ENCODE results near the gene GJA4.
"Not testable (repeated sequence)": the region's sequence is repeated elsewhere in the genome, so short reads cannot be mapped to it uniquely, and the experiment has no call there.

Gene GJA4

DNA sequence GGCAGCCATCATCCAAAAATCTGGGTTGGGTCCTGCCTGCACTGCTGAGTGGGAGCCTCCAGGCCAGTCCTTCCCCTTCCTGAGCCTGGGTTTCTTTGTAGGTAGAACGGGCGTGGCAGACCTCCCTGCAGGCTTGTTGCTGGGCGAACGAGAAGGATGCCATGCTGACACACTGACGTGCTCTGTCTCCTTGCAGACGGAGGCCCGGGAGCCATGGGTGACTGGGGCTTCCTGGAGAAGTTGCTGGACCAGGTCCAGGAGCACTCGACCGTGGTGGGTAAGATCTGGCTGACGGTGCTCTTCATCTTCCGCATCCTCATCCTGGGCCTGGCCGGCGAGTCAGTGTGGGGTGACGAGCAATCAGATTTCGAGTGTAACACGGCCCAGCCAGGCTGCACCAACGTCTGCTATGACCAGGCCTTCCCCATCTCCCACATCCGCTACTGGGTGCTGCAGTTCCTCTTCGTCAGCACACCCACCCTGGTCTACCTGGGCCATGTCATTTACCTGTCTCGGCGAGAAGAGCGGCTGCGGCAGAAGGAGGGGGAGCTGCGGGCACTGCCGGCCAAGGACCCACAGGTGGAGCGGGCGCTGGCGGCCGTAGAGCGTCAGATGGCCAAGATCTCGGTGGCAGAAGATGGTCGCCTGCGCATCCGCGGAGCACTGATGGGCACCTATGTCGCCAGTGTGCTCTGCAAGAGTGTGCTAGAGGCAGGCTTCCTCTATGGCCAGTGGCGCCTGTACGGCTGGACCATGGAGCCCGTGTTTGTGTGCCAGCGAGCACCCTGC is 1.4 kb downstream of the GJA4 start:
- DNase-seq: no peak

DNA sequence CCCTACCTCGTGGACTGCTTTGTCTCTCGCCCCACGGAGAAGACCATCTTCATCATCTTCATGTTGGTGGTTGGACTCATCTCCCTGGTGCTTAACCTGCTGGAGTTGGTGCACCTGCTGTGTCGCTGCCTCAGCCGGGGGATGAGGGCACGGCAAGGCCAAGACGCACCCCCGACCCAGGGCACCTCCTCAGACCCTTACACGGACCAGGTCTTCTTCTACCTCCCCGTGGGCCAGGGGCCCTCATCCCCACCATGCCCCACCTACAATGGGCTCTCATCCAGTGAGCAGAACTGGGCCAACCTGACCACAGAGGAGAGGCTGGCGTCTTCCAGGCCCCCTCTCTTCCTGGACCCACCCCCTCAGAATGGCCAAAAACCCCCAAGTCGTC is 2.0 kb downstream of the GJA4 start:
- DNase-seq: no peak

DNA sequence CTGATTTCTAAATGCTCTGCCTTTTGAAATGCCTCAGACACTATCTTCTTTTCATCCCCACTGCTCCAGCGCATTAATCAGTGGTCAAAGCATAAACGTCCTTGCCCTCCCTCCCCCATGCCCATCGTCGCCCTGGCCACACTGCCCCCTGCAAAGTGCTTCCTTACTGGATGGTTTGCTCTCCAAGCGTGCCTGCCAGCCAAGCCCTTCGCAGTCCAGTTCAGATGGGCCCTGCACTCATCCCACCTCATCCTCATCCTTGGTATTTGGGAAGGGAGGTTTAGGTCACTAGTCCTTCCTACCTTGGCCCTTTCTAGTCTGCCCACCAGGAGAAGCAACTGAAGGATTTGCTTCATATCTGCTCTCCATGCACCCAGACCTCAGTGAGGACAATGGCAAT is 3.1 kb downstream of the GJA4 start:
- DNase-seq: no peak

DNA sequence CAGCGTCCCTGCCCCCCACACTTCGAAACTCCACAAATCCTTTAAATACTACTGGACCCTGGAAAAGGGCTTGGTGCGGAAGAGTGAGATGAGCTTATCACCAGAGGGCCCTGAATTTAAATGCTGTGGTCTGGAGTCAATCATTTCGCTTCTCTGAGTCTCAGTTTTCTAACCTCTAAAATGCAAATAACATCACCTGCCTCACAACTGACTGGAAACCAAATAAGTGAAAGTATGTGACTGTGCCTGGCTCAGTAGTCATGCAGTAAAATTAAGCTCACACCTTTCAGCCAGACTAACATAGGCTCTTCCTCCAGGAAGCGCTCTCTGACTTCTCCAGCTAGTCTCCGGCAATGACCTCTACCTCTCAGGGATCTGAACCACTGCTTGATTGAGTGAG is 4.2 kb downstream of the GJA4 start:
- no peak for DNase-seq

DNA sequence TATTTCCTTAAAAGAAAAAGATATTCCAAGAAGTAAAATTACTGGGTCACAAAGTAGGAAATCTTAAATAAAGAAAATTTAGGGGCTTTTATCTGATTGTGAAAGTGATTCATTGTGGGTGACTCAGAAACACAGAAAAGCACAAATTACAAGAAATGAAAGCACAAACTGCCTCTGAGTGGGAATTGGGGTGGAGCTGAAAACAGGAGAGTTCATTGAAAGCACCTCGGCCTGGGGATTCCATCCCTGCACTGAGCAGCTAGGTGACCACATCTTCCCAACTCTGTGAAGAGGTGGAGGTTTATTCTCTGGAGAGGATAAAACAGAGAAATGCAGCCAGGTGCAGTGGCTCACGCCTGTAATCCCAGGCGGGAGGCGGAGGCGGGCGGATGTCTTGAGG is 7.4 kb downstream of the GJA4 start:
- no peak for DNase-seq

DNA sequence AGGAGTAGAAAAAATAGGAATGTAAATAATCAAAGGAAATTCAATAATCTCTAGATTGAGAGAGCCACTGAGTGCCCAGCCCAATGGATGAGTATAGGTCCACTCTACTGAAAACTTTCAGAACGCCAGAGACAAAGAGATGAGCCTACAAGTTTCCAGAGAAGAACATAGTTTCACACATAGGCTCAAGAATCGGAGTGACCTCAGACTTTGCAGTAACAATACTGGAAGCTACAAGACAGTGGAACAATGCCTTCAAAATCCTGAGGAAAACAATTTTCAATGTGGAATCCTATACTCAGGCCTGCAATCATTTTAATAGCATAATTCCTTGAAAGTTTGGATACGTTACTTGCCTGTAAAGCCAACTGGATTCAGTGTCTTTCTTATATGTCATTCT is 11.0 kb downstream of the GJA4 start:
- DNase-seq: no peak

DNA sequence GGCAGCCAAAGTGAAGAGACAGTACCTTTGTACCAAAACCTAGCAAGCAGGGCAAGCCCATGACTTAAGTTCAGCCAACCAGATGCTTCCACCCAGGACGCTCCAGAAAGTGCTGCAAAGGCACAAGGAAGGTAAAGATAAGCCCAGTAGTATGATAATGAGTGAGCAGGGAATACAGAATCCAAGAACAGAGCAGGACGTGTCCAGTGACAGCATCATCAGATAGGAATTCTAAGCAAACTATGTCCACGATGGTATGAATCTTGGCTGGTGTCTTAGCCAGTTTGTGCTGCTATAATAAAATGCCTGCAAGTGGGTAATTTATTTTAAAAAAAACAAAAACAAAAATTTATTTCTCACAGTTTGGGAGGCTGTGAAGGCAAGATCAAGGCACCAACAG is 13.6 kb downstream of the GJA4 start:
- no peak for DNase-seq

DNA sequence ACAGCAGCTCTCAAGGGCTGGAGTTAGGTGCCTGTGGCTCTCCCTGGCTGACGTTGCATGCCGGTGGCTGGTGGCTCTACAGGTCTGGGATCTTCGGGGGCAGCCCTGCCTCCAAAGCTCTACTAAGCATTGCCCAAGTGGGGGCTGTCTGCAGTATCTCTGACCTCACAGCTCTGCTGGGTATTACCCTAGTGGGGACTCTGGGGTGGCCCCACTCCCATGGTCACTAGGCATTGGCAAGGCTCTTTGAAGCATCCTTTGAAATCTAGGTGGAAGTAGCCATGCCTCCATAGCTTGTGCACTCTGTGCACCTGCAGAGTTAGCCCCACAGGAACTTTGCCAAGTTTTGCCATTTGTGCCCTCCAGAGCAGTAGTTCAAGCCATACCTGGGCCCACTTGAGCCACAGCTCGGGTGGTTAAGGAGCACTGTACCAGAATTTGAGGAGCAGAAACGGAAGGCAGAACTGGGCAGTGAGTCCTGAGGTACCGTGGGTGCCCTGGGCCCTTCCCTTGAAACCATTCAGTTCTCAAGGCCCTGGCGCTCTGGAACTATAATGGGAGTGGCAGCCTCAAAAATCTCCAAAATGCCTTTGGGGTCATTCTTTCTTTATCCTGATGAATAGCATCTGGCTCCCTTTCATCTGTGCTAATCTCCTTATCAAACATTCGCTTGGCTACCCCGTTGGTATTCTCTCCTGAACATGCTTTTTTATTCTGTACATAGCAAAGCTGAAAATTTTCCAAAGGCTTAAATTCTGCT is 15.4 kb downstream of the GJA4 start:
- DNase-seq: no peak

DNA sequence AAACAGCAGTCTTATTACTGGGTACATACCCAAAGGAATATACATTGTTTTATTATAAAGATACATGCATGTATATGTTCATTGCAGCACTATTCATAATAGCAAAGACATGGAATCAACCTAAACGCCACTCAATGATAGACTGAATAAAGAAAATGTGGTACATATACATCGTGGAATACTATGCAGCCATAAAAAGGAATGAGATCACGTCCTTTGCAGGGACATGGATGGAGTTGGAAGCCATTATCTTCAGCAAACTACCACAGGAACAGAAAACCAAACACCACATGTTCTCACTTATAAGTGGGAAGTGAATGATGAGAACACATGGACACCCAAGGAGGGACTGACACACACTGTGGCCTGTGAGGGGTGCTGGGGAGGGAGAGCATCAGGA is 18.0 kb downstream of the GJA4 start:
- DNase-seq: not testable (repeated sequence)

DNA sequence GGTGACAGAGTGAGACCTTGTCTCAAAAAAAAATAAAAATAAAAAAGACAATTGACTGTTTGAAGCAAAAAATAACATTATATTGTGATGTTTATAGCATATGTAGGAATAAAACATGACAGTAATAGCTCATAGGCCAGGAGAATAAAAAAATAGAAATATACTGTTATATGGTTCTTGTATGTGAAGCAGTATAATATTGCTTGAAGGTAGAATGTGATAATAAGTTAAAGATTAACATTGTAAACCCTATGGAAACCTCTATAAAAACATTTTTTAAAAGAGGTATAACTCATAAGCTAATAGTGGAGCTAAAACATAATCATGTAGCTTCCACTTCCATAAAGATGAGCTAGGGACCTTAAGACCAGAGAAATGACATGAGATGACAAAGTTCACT is 23.5 kb downstream of the GJA4 start:
- DNase-seq: no peak

DNA sequence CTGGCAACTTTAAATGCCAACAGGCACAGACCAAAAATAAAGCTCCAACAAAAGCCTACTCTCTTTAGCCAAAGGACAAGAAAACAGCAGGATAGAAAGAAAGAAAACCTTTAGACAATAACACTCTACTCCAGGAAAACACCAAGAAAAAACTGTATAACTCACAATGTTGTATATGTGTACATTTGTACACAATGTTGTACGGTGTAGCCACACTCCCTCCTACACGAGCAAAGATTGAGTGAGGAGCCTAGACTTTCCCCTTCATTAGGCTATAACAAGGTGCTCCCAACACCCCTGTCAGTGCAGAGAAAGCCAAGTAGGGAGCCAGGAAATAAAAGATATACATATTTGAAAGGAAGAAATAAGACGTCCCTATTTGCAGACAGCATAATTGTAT is 24.0 kb downstream of the GJA4 start:
- DNase-seq: no peak

DNA sequence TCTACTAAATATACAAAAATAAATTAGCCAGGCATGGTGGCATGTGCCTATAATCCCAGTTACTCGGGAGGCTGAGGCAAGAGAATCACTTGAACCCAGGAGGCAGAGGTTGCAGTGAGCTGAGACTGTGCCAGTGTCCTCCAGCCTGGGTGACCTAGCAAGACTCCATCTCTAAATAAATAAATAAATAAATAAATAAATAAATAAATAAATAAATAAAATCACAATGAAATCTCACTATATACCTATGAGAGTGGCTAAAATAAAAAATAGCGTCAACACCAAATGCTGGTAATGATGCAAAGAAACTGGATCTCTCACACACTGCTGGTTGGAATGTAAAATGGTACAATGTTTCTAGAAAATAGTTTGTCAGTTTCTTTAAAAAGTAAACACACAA is 26.1 kb downstream of the GJA4 start:
- DNase-seq: not testable (repeated sequence)

DNA sequence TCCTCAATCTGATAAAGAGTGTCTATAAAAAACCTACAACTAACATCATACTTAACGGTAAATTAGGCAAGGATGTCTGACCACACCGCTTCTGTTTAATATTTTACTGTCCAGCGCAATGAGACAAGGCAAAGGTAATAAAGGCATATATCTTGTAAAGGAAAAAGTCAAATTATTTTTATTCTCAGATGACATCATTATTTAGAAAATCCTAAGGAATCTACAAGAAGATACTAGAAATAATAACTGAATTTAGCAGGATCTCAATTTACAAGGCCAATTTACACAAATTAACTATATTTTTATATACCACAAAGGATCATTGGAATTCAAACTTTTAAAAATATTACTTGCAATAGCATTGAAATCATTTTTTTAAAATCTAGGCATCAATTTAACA is 29.4 kb downstream of the GJA4 start:
- DNase-seq: no peak

DNA sequence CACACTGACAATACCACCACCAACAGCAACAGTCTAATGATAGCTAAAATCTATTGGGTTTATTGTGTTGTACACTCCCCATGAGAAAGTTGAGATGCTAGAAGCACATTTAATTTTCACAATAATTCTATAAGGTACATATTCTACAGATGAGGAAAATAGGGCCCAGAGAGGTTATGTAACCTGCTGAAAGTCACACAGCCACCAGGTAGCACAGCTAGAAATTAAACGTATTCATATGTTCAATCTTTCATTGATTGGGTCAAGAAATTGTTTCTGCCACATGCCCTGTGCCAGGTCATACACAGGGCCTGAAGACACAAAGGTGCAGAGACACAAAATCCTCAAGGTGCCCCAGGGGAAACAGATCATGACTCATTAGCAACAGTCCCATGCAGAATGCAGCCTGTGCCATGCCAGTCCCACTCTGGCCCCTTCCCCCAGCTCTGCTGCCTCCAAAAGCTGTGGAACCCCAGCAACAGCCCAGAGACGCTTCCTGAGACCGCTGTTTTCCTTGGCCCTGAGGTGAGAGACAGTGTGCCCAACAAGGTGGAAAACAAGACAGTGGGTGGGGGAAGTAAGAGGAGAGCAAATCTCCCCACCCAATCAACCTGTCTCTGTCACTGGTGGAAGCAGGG is 32.1 kb downstream of the GJA4 start:
- DNase-seq: no peak

DNA sequence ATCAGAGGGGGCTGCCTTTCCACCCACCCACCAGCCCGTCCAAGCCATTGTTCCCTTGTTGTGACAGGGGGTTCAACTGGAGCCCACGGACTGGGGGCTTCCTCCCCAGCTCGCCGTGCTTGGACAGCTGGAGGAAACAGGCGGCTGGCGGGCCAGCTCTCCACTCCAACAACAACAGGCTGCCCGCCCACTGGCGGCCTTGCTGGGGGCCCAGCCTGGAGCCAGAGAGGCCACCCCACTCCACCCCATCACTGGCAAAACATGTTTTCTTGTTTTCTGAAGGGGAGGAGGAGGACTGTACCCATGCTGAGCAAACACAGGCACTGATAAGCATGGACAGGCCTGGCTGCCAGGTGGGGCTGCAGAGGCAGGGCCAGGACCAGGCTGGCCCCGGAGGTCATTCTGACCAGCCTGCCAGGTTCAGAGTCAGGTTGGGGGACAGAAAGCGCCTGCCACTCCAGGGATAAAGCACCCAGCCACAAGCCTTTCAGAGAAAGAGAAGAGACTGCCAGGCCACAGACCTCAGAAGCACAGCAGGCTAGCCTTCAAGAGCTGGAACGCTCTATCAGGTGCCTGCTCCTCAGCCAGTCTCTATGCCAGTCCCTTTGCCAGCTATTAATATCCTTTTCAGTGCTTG is 32.8 kb downstream of the GJA4 start:
- no peak for DNase-seq

DNA sequence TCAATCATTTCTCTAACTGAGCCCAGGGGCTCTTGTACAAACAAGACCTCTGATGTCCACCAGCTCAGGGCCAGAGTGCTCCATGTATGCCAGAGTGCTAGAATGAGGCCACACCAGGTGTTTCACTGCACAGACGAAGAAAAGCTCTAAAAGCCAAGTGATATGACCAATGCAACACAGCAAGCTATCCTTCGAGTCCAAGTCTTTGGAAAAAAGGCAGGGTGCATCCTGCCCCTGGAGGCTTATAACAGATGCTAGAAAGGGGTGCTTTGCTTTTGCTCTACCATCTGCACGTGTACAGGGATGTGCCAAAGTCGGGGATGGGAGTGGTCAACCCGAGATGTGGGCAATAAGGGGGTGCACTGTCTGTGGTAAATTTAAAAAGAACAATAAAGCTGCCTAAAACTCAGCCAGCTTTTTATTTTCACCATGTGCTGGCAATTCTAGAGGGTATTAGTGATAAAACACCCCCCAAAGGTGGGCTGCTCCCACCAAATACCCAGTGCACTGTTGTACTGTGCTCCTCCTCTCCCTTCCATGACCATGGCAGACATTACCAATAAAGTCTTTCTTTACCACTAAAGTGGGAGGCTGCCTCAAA is 34.6 kb downstream of the GJA4 start:
- no peak for DNase-seq

DNA sequence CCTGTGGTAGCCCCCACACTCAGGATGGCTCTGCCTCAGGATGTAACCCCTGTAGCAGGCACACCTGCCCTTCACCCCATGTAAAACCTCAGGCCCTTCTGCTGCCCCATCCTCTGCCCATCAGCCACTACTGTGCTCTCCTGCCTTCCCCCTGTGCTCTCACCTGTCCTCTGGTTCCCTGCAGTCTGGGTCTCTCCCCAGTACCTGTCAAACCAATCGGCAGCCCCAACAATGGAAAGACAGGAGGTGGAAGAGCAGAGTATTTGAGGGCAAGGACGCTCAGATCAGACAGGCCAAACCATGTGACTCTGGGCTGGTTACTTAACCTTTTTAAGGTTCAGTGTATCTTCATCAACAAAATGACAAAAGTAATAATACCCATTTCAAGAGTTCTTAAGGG is 35.8 kb downstream of the GJA4 start:
- DNase-seq: no peak

DNA sequence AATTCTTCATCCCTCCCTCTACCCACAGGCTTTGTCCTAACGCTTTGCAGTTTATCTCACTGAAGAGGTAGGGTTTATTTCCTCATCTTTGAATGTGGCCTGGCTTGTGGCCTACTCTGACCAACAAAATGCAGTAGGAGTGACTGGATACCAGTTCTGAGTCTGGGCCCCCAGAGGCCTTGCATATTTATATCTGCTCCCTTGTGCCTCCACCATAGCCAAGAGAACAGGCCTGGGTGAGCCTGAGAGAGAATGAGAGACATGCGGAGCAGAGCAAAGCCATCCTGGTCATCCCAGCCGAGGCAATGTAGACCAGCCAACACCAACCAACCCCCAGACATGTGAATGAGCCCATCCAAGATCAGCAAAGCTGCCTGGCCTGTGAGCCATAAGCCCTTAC is 36.5 kb downstream of the GJA4 start:
- DNase-seq: no peak

DNA sequence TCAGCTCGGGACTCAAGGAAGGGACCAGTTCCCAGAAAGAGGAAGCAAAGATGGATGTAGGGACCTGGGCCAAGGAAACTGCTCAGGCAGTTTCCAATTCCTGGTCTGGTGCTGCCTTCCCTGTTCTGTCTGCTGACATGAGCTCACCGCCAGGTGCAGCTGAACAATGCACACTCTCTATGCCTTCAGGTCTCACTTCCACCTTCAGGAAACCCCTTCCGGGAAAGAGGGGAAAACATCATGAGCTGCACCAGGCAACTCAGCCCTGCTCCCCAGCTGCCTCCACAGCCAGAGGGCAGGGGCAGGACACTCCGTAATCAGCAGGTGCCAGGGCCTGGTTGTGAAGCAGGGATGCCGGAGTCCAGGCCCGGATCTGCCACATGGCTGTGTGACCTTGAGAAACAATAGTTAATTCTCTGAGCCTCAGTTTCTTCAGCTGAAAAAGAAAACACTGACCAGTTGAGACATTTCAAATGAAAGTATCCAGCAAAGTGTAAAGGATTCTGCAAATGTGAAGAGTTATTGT is 39.0 kb downstream of the GJA4 start:
- no peak for DNase-seq

DNA sequence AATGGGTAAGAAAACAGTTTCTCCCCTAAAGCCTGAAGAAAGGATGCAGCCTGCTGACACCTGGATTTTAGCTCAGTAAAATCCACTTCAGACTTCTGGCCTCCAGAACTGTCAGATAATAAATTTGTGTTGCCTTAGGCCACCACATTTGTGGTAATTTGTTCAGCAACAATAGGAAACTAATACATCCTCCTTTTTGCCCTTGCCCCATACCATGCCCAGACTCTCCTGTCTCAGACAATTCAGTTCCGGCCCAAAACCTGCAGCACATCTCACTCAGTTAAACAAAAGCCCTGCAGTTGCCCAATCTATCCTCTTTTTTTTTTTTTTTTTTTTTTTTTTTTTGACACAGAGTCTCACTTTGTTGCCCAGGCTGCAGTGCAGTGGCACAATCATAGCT is 40.9 kb downstream of the GJA4 start:
- no peak for DNase-seq

DNA sequence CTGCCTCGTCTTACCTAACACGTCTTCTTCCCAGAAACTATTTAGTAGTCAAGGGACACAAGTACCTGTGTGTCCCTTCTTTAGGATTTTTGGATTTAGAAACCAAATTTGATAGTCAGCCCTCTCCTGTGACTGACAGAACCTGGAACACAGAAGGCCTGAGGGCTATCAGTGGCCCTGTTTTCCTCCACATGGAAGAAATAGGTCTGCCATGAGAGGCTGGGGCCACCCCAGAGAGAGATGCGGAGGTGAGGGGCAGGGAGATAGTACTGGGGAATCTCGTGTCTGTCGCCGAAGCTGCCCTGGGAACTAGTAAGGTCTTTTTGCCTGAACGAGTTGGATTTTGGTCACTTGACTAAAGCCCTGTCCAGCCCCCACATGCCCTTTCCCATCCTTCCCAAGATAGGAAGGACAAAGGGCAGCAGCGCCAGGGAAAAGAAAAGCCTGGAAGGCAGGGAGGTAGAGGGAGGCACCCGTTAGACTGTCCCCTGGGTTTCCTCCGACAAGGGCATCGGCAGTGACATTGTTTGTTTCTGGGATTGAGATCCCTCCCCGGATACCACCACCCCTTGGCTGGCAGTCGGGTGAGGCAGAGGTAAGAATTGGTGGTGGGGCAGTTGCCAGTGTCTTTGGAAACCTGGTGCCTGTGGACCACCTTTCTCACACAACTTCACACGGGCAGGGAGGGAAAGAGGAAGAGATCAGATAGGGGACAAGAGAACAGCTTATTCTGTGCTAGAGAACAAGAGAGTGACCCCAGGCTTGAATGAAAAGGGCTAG is 46.9 kb downstream of the GJA4 start:
- no peak for DNase-seq

DNA sequence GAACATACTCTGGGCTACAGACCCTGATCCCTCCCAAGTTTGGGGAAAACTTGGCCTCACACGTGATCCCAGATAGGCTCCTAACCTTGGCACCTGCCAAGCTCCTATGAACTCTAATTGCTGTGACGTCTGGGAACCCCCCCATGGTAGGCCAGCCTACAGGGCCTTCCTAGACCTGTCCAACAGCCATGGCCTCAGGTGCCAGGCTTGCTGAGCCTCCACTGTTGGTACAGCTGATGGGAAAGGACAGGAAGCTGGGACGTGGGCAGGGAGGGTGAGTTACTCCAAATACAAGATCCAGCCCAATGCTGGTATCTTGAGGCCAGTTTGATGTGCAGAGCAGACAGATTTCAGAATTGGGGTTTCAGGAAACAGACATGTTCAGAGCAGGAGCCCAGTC is 47.6 kb downstream of the GJA4 start:
- no peak for DNase-seq

Measured in NCI-H2081 (cell line).